Endothelial cell of umbilical vein (primary cell): Measurements from ENCODE around the gene NSDHL. TPM values are rescaled to one million over a fixed set of nuclear protein-coding genes. Genes with fewer than 3 reads are reported as not detected.
A peak's percentile ranks its signal among the peaks of the same experiment; 100 is the strongest.

Experiments used
- BruUV-seq: library from RNA; stranded (reverse); fragments of 400-500 nt; replicated peaks from 2 replicates; lab custom pipeline; 2021; lab: Mats Ljungman, UMichigan
- CTCF ChIA-PET: fragments of 300-600, 350-600 bp; sonication (Branson Sonifier 250); formaldehyde crosslinking; loops from one replicate; lab custom pipeline; 2021; ENCODE audit warnings: antibody characterized with exemption, inconsistent platforms; lab: Charles Lee
- POLR2A ChIA-PET: fragments of 300-600, 350-600 bp; sonication (Branson Sonifier 250); formaldehyde crosslinking; loops from one replicate; lab custom pipeline; 2021; ENCODE audit warnings: antibody characterized with exemption, inconsistent platforms; lab: Charles Lee
- DNase-seq: peaks from one replicate; pipeline ENCODE4 v3.0.0-alpha.2; 2011; ENCODE audit warnings: low read depth, low spot score
- FAIRE-seq: peaks from 2 replicates; lab custom pipeline; 2011; peaks lifted over from hg19 to GRCh38; lab: Jason Lieb, UNC
- H2AFZ ChIP-seq: 2 replicates; pipeline ENCODE4 v1.6.0; 2012; ENCODE audit warnings: low read depth, low read length, control low read depth, inconsistent platforms
- H3K27ac ChIP-seq: 2 replicates; pipeline ENCODE4 v1.5.1; 2011; ENCODE audit warnings: low read depth, mild to moderate bottlenecking, control low read depth, low read length, moderate library complexity; ENCODE audit not compliant: insufficient read depth
- H3K27me3 ChIP-seq, 2 experiments: 2 replicates each; pipeline versions ENCODE4 v1.6.0 to v1.6.1; 2011; ENCODE audit warnings: low read length in 2 of 2, mixed read lengths in 1 of 2; ENCODE audit not compliant: control insufficient read depth in 2 of 2, insufficient read depth in 2 of 2
- H3K36me3 ChIP-seq, 2 experiments: 2 replicates in 1 of 2; 3 replicates in 1 of 2; pipeline ENCODE4 v1.5.1; 2011; ENCODE audit warnings: low read length in 2 of 2, mild to moderate bottlenecking in 1 of 2, moderate library complexity in 1 of 2; ENCODE audit not compliant: control insufficient read depth in 2 of 2, insufficient read depth in 2 of 2; ENCODE audit errors: extremely low read depth in 1 of 2
- H3K4me1 ChIP-seq: 3 replicates; pipeline ENCODE4 v1.5.1; 2011; ENCODE audit warnings: mild to moderate bottlenecking, low read length; ENCODE audit not compliant: control insufficient read depth, insufficient read depth; ENCODE audit errors: extremely low read depth
- H3K4me2 ChIP-seq: 2 replicates; pipeline ENCODE4 v1.6.1; 2011; ENCODE audit warnings: low read length, control low read depth, mixed read lengths; ENCODE audit not compliant: insufficient read depth
- H3K4me3 ChIP-seq, 3 experiments: fragments of 200-600 bp in 1 of 3; sonication (generic), shearing (Covaris generic) in 1 of 3; replicated peaks in 1 of 3; 2 replicates each; pipeline ENCODE4 v1.5.1; 2011 to 2016; ENCODE audit warnings: control low read depth in 3 of 3, low read length in 3 of 3, mild to moderate bottlenecking in 2 of 3, inconsistent platforms in 1 of 3, low read depth in 1 of 3, moderate library complexity in 1 of 3; ENCODE audit not compliant: insufficient read depth in 1 of 3
- H3K79me2 ChIP-seq: 2 replicates; pipeline ENCODE4 v1.6.0; 2012; ENCODE audit warnings: low read length, inconsistent platforms; ENCODE audit not compliant: control insufficient read depth, insufficient read depth
- H3K9ac ChIP-seq: replicated peaks from 2 replicates; pipeline ENCODE3; 2011; ENCODE audit warnings: low read length, control low read depth; ENCODE audit not compliant: insufficient read depth; ENCODE audit errors: extremely low read depth
- H3K9me1 ChIP-seq: replicated peaks from 3 replicates; pipeline ENCODE4 v1.6.0; 2011; ENCODE audit warnings: mild to moderate bottlenecking, low read length; ENCODE audit not compliant: control insufficient read depth, insufficient read depth; ENCODE audit errors: extremely low read depth
- H3K9me3 ChIP-seq: replicated peaks from 2 replicates; pipeline ENCODE4 v1.5.1; 2012; ENCODE audit warnings: low read length, inconsistent platforms; ENCODE audit not compliant: control insufficient read depth, insufficient read depth
- H4K20me1 ChIP-seq: replicated peaks from 2 replicates; pipeline ENCODE3; 2011; ENCODE audit warnings: mild to moderate bottlenecking, low read length; ENCODE audit not compliant: control insufficient read depth, insufficient read depth; ENCODE audit errors: extremely low read depth
- EZH2 ChIP-seq: IDR thresholded peaks from 2 replicates; pipeline ENCODE4 v1.6.1; 2012; ENCODE audit warnings: borderline replicate concordance, low read depth, mild to moderate bottlenecking, moderate library complexity, low read length, inconsistent platforms; ENCODE audit not compliant: severe bottlenecking
- FOS ChIP-seq: IDR thresholded peaks from 2 replicates; pipeline ENCODE4 v1.6.1; 2011; ENCODE audit warnings: mild to moderate bottlenecking, low read length, moderate library complexity, borderline replicate concordance; ENCODE audit not compliant: insufficient read depth
- GATA2 ChIP-seq: IDR thresholded peaks from 2 replicates; pipeline ENCODE4 v1.7.0; 2011; ENCODE audit warnings: low read depth, mild to moderate bottlenecking, moderate library complexity, mixed read lengths, low read length; ENCODE audit not compliant: insufficient read length, insufficient read depth
- JUN ChIP-seq: IDR thresholded peaks from 2 replicates; pipeline ENCODE4 v1.6.1; 2011; ENCODE audit warnings: borderline replicate concordance, low read depth; ENCODE audit not compliant: insufficient read length, insufficient read depth
- MYC ChIP-seq: IDR thresholded peaks from one replicate; pipeline ENCODE4 v1.6.1; 2011; ENCODE audit warnings: mild to moderate bottlenecking, low read depth, low read length
- POLR2A ChIP-seq: IDR thresholded peaks from 2 replicates; pipeline ENCODE4 v1.6.1; 2012; ENCODE audit warnings: low read depth, mild to moderate bottlenecking, control low read depth, low read length
- POLR2AphosphoS5 ChIP-seq: IDR thresholded peaks from 2 replicates; pipeline ENCODE4 v1.6.1; 2012; ENCODE audit warnings: low read depth, mild to moderate bottlenecking, control low read depth, low read length, moderate library complexity; ENCODE audit not compliant: insufficient read depth
- dilution Hi-C: fragments of 300-500 bp; cut with MboI; formaldehyde crosslinking; loops from one replicate; pipeline ENCODE4 v1.15.0; 2019; ENCODE audit warnings: low sequenced_read_pairs; ENCODE audit not compliant: extremely low pct_ligation_motif_present
- intact Hi-C: fragments of 100-400 bp; cut with micrococcal nuclease; formaldehyde crosslinking; loops from one replicate; pipeline ENCODE4 v1.10.0; 2022
- polyA plus RNA-seq, 4 experiments: library from polyadenylated mRNA; depleted of rRNA in 3 of 4; stranded (reverse) in 3 of 4; unstranded in 1 of 4; fragments of >200 nt; gene quantifications; 2 replicates each; pipeline versions ENCODE4 v1.2.1 to v1.2.3, GENCODE V29; 2011 to 2012; ENCODE audit warnings: missing spikeins in 1 of 4
- total RNA-seq: library from RNA; stranded (reverse); gene quantifications from 2 replicates; pipeline ENCODE4 v1.2.3, GENCODE V29; 2021
- TF ChIP-seq, protein P1 (sequence below), 2 donors: IDR thresholded peaks; 1 replicate in 1 of 2; 2 replicates in 1 of 2; pipeline ENCODE4 v1.5.1; 2011; ENCODE audit warnings: low read length in 2 of 2, mild to moderate bottlenecking in 2 of 2, moderate library complexity in 2 of 2, control low read depth in 1 of 2, inconsistent platforms in 1 of 2, low read depth in 1 of 2; ENCODE audit not compliant: insufficient read depth in 1 of 2; ENCODE audit errors: extremely low read depth in 1 of 2
- TF ChIP-seq, protein P2 (sequence below): IDR thresholded peaks from 2 replicates; pipeline ENCODE4 v1.6.1; 2011; ENCODE audit not compliant: insufficient read depth, insufficient read length

Gene NSDHL
- total and polyA plus RNA-seq, 2 donors (not counting 3 experiments of a cell fraction or from before 2014, with no cell fraction given) = 40.0 to 43.7 TPM

DNA sequence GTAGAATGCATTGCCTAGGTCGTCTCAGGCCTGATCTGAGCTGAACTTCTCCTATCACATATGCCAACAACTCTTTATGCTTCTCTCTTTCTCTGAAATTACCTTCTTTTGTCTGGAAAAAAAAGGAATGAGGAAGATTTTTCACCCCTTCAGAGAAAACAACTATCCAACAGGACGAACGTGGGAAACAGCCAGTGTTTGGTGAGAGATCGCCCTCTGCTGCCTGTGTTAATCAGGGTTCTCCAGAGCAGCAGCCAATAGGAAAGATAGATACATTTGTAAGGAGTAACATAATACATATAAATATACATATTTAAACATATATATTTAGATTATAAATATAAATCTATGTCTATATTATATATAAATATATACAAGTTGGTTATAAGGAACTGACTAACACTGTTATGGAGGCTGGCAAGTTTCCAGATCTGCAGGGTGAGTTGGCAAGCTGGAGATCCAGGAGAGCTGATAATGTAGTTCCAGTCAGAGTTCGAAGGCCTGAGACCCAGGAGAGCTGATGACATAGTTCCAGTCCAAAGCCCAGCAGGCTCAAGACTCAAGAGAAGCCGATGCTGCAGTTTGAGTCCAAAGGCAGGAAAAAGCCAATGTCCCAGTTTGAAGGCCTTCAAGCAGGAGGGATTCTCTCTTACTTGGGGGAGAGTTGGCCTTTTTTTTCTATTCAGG lies 13.6 kb upstream of the NSDHL start:
- Histone ChIP-seq H3K9me3 (no peaks in the 10 kb centered on the region), H3K4me2 (no peak overlapping the region), H3K79me2 (no peaks in the 10 kb centered on the region), H3K27me3 (no peaks in the 10 kb centered on the region), H3K9me1 (no peaks in the 10 kb centered on the region), H4K20me1 (no peaks in the 10 kb centered on the region), H3K4me1 (no peaks in the 10 kb centered on the region), H3K4me3 (no peak overlapping the region), H2AFZ (peak overlapping the region; percentile 48), H3K36me3 (no peaks in the 10 kb centered on the region), H3K9ac (no peak overlapping the region), H3K27ac (no peak overlapping the region)
- dilution Hi-C loops (no loop called here), intact Hi-C loops (loop anchor here (1.0 to 5.0 kb wide), 4 partner anchors 174 to 1665 kb away; no protein-coding TSS in a partner anchor)
- ChIA-PET POLR2A (no interaction called here), CTCF (interaction anchor here (1.0 to 4.4 kb wide), 4 partner anchors 175 to 1665 kb away, joined by 4 to 19 read pairs (median 4); no protein-coding TSS in a partner anchor)
- peak; percentile 44 for DNase-seq
- BruUV-seq = no TSS peak
- TF ChIP-seq GATA2 (peak; percentile 48), POLR2AphosphoS5 (no peak)
- TF ChIP-seq, protein P1, sequence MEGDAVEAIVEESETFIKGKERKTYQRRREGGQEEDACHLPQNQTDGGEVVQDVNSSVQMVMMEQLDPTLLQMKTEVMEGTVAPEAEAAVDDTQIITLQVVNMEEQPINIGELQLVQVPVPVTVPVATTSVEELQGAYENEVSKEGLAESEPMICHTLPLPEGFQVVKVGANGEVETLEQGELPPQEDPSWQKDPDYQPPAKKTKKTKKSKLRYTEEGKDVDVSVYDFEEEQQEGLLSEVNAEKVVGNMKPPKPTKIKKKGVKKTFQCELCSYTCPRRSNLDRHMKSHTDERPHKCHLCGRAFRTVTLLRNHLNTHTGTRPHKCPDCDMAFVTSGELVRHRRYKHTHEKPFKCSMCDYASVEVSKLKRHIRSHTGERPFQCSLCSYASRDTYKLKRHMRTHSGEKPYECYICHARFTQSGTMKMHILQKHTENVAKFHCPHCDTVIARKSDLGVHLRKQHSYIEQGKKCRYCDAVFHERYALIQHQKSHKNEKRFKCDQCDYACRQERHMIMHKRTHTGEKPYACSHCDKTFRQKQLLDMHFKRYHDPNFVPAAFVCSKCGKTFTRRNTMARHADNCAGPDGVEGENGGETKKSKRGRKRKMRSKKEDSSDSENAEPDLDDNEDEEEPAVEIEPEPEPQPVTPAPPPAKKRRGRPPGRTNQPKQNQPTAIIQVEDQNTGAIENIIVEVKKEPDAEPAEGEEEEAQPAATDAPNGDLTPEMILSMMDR (IDR thresholded peaks at IDR 0.05; ENCODE audit: extremely low read depth in 1 of 2, insufficient read depth in 1 of 2, low read depth in 1 of 2, low read length in 2 of 2) = peak; percentile 34 to 36
- FAIRE-seq = peak; percentile 87

DNA sequence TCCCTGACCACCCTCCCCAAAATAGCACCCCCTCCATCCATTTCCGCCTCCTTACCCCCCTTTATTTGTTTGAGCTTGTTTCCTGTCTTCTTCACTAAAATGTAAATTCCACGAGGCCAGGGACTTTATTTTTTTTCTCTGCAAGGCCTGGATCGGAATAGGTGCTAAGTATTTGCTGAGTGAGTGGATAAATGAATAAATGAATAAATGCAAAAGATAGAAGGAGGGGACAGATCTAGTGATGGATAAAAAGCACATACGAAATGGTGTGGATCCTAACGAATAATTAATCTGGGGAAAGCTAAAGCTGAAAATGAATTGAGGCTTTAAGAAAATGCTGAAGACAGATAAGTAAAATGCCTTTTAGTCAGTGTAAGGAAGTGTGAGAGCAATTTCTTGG lies 12.5 kb upstream of the NSDHL start:
- no peaks in the 10 kb centered on the region for H4K20me1 ChIP-seq
- no peaks in the 10 kb centered on the region for H3K36me3 ChIP-seq
- BruUV-seq = no TSS peak
- no peaks in the 10 kb centered on the region for H3K27me3 ChIP-seq
- ChIA-PET CTCF (interaction anchor here (1.2 to 4.4 kb wide), 4 partner anchors 176 to 1068 kb away, joined by 3 to 19 read pairs (median 4); no protein-coding TSS in a partner anchor), POLR2A (no interaction called here)
- no peaks in the 10 kb centered on the region for H3K79me2 ChIP-seq
- no peak overlapping the region for H3K27ac ChIP-seq
- no peak overlapping the region for H2AFZ ChIP-seq
- dilution Hi-C loops = no loop called here
- no peaks in the 10 kb centered on the region for H3K9me1 ChIP-seq
- DNase-seq (no peak), FAIRE-seq (no peak)
- no peaks in the 10 kb centered on the region for H3K4me1 ChIP-seq
- intact Hi-C loops = loop anchor here (5.0 kb wide), 1 partner anchor 1666 kb away; no protein-coding TSS in a partner anchor
- H3K9me3 ChIP-seq = no peaks in the 10 kb centered on the region
- no peak overlapping the region for H3K9ac ChIP-seq
- H3K4me2 ChIP-seq = no peak overlapping the region
- TF ChIP-seq POLR2AphosphoS5 (no peak), JUN (no peak), GATA2 (no peak), EZH2 (no peak), POLR2A (no peak), FOS (no peak), MYC (no peak)
- TF ChIP-seq, protein P1 (IDR thresholded peaks at IDR 0.05; ENCODE audit: extremely low read depth in 1 of 2, insufficient read depth in 1 of 2, low read depth in 1 of 2, low read length in 2 of 2) = no peak
- TF ChIP-seq, protein P2, sequence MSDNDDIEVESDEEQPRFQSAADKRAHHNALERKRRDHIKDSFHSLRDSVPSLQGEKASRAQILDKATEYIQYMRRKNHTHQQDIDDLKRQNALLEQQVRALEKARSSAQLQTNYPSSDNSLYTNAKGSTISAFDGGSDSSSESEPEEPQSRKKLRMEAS = no peak
- H3K4me3 ChIP-seq = no peak overlapping the region
